ENCODE data around the gene KIF26A.
"Not testable (repeated sequence)": the region's sequence is repeated elsewhere in the genome, so short reads cannot be mapped to it uniquely, and the experiment has no call there.

KIF26A gene

GRCh38 chr14:104153394-104153755 is 15.0 kb downstream of the KIF26A start:
- CTCF ChIA-PET: interaction anchor here (1.6 kb wide), 1 partner anchor 60 kb away, joined by 4 read pairs; no protein-coding TSS in a partner anchor
- H3K27me3 ChIP-seq (replicated peaks in 2 of 5; ENCODE audit: control insufficient read depth in 4 of 5, insufficient read depth in 5 of 5, low read length in 4 of 5); H3K27ac ChIP-seq (ENCODE audit: insufficient read depth in 1 of 2, low read depth in 1 of 2, low read length in 2 of 2, poor library complexity in 1 of 2, severe bottlenecking in 2 of 2); H3K4me3 ChIP-seq (ENCODE audit: control insufficient read depth in 1 of 7, extremely low read depth in 1 of 7, insufficient read depth in 4 of 7, low read depth in 2 of 7, low read length in 6 of 7); H3K36me3 ChIP-seq (ENCODE audit: control insufficient read depth in 4 of 4, insufficient read depth in 4 of 4, low read length in 3 of 4); DNase-seq; H3K9me3 ChIP-seq (ENCODE audit: control extremely low read depth in 1 of 5, control insufficient read depth in 4 of 5, insufficient read depth in 2 of 5, low read depth in 1 of 5, low read length in 4 of 5); POLR2A ChIA-PET: not testable (repeated sequence)
- H3K4me1 ChIP-seq (ENCODE audit: control extremely low read depth in 1 of 4, control insufficient read depth in 4 of 4, insufficient read depth in 4 of 4, low read length in 3 of 4): peaks cover 0 to 14% (median 10%) of the 10 kb centered on the region in 4 experiments
- WGBS (ENCODE audit: insufficient coverage): 78% methylated on average over 5 of the region's 7 CpGs

- ChIA-PET CTCF (no interaction called here), POLR2A (no interaction called here)
- Histone ChIP-seq H3K27ac (ENCODE audit: insufficient read depth in 1 of 2, low read depth in 1 of 2, low read length in 2 of 2, poor library complexity in 1 of 2, severe bottlenecking in 2 of 2) (no peak overlapping the region), H3K9me3 (ENCODE audit: control extremely low read depth in 1 of 5, control insufficient read depth in 4 of 5, insufficient read depth in 2 of 5, low read depth in 1 of 5, low read length in 4 of 5) (no peaks in the 10 kb centered on the region), H3K4me1 (ENCODE audit: control extremely low read depth in 1 of 4, control insufficient read depth in 4 of 4, insufficient read depth in 4 of 4, low read length in 3 of 4) (peaks cover 0 to 14% (median 10%) of the 10 kb centered on the region in 4 experiments), H3K4me3 (ENCODE audit: control insufficient read depth in 1 of 7, extremely low read depth in 1 of 7, insufficient read depth in 4 of 7, low read depth in 2 of 7, low read length in 6 of 7) (no peak overlapping the region), H3K36me3 (ENCODE audit: control insufficient read depth in 4 of 4, insufficient read depth in 4 of 4, low read length in 3 of 4) (no peaks in the 10 kb centered on the region), H3K27me3 (replicated peaks in 2 of 5; ENCODE audit: control insufficient read depth in 4 of 5, insufficient read depth in 5 of 5, low read length in 4 of 5) (no peaks in the 10 kb centered on the region)
- 91% methylated on average over 15 of the region's 15 CpGs for WGBS (ENCODE audit: insufficient coverage)
- no peak for DNase-seq
Measured at GRCh38 chr14:104154246-104154645, 15.9 kb downstream of the KIF26A start.

GRCh38 chr14:104155513-104155912 is 17.1 kb downstream of the KIF26A start:
- no peaks in the 10 kb centered on the region for H3K9me3 ChIP-seq (ENCODE audit: control extremely low read depth in 1 of 5, control insufficient read depth in 4 of 5, insufficient read depth in 2 of 5, low read depth in 1 of 5, low read length in 4 of 5)
- H3K27ac ChIP-seq (ENCODE audit: insufficient read depth in 1 of 2, low read depth in 1 of 2, low read length in 2 of 2, poor library complexity in 1 of 2, severe bottlenecking in 2 of 2): no peak overlapping the region
- CTCF ChIA-PET: no interaction called here
- POLR2A ChIA-PET: no interaction called here
- peaks cover 0 to 6% (median 2%) of the 10 kb centered on the region in 4 experiments for H3K4me1 ChIP-seq (ENCODE audit: control extremely low read depth in 1 of 4, control insufficient read depth in 4 of 4, insufficient read depth in 4 of 4, low read length in 3 of 4)
- no peak overlapping the region for H3K4me3 ChIP-seq (ENCODE audit: control insufficient read depth in 1 of 7, extremely low read depth in 1 of 7, insufficient read depth in 4 of 7, low read depth in 2 of 7, low read length in 6 of 7)
- H3K36me3 ChIP-seq (ENCODE audit: control insufficient read depth in 4 of 4, insufficient read depth in 4 of 4, low read length in 3 of 4): no peaks in the 10 kb centered on the region
- WGBS (ENCODE audit: insufficient coverage): 95% methylated on average over 13 of the region's 29 CpGs
- no peak for DNase-seq
- H3K27me3 ChIP-seq (replicated peaks in 2 of 5; ENCODE audit: control insufficient read depth in 4 of 5, insufficient read depth in 5 of 5, low read length in 4 of 5): no peaks in the 10 kb centered on the region

- no peaks in the 10 kb centered on the region for H3K9me3 ChIP-seq (ENCODE audit: control extremely low read depth in 1 of 5, control insufficient read depth in 4 of 5, insufficient read depth in 2 of 5, low read depth in 1 of 5, low read length in 4 of 5)
- no peak for DNase-seq
- no peak overlapping the region for H3K4me3 ChIP-seq (ENCODE audit: control insufficient read depth in 1 of 7, extremely low read depth in 1 of 7, insufficient read depth in 4 of 7, low read depth in 2 of 7, low read length in 6 of 7)
- ChIA-PET CTCF (no interaction called here), POLR2A (no interaction called here)
- WGBS (ENCODE audit: insufficient coverage): 90% methylated on average over 3 of the region's 5 CpGs
- no peak overlapping the region for H3K27ac ChIP-seq (ENCODE audit: insufficient read depth in 1 of 2, low read depth in 1 of 2, low read length in 2 of 2, poor library complexity in 1 of 2, severe bottlenecking in 2 of 2)
- H3K27me3 ChIP-seq (replicated peaks in 2 of 5; ENCODE audit: control insufficient read depth in 4 of 5, insufficient read depth in 5 of 5, low read length in 4 of 5): no peaks in the 10 kb centered on the region
- no peaks in the 10 kb centered on the region for H3K36me3 ChIP-seq (ENCODE audit: control insufficient read depth in 4 of 4, insufficient read depth in 4 of 4, low read length in 3 of 4)
- H3K4me1 ChIP-seq (ENCODE audit: control extremely low read depth in 1 of 4, control insufficient read depth in 4 of 4, insufficient read depth in 4 of 4, low read length in 3 of 4): peaks cover 0 to 3% (median 0%) of the 10 kb centered on the region in 4 experiments
Measured at GRCh38 chr14:104156142-104156541, 17.8 kb downstream of the KIF26A start.

- peaks cover 0 to 3% (median 0%) of the 10 kb centered on the region in 4 experiments for H3K4me1 ChIP-seq (ENCODE audit: control extremely low read depth in 1 of 4, control insufficient read depth in 4 of 4, insufficient read depth in 4 of 4, low read length in 3 of 4)
Measured at GRCh38 chr14:104157016-104157928, 18.9 kb downstream of the KIF26A start.

GRCh38 chr14:104158827-104159798 is 20.7 kb downstream of the KIF26A start:
- peak; percentile 65 to 78 (median 73) for DNase-seq
- Histone ChIP-seq H3K4me1 (ENCODE audit: control extremely low read depth in 1 of 4, control insufficient read depth in 4 of 4, insufficient read depth in 4 of 4, low read length in 3 of 4) (peaks cover 0 to 3% (median 0%) of the 10 kb centered on the region in 4 experiments), H3K9me3 (ENCODE audit: control extremely low read depth in 1 of 5, control insufficient read depth in 4 of 5, insufficient read depth in 2 of 5, low read depth in 1 of 5, low read length in 4 of 5) (no peaks in the 10 kb centered on the region), H3K4me3 (ENCODE audit: control insufficient read depth in 1 of 7, extremely low read depth in 1 of 7, insufficient read depth in 4 of 7, low read depth in 2 of 7, low read length in 6 of 7) (no peak overlapping the region), H3K36me3 (ENCODE audit: control insufficient read depth in 4 of 4, insufficient read depth in 4 of 4, low read length in 3 of 4) (no peaks in the 10 kb centered on the region), H3K27ac (ENCODE audit: insufficient read depth in 1 of 2, low read depth in 1 of 2, low read length in 2 of 2, poor library complexity in 1 of 2, severe bottlenecking in 2 of 2) (no peak overlapping the region), H3K27me3 (replicated peaks in 2 of 5; ENCODE audit: control insufficient read depth in 4 of 5, insufficient read depth in 5 of 5, low read length in 4 of 5) (no peaks in the 10 kb centered on the region)
- WGBS (ENCODE audit: insufficient coverage): 94% methylated on average over 46 of the region's 51 CpGs
- POLR2A ChIA-PET: no interaction called here
- CTCF ChIA-PET: interaction anchor here (0.9 kb wide), 1 partner anchor 11 kb away, joined by 5 read pairs; no protein-coding TSS in a partner anchor

More at GRCh38 chr14:104157016-104157928, 18.9 kb downstream of the KIF26A start:
- 94% methylated on average over 38 of the region's 42 CpGs for WGBS (ENCODE audit: insufficient coverage)
- H3K9me3 ChIP-seq (ENCODE audit: control extremely low read depth in 1 of 5, control insufficient read depth in 4 of 5, insufficient read depth in 2 of 5, low read depth in 1 of 5, low read length in 4 of 5): no peaks in the 10 kb centered on the region
- no peak overlapping the region for H3K27ac ChIP-seq (ENCODE audit: insufficient read depth in 1 of 2, low read depth in 1 of 2, low read length in 2 of 2, poor library complexity in 1 of 2, severe bottlenecking in 2 of 2)
- no peak overlapping the region for H3K4me3 ChIP-seq (ENCODE audit: control insufficient read depth in 1 of 7, extremely low read depth in 1 of 7, insufficient read depth in 4 of 7, low read depth in 2 of 7, low read length in 6 of 7)
- no peaks in the 10 kb centered on the region for H3K36me3 ChIP-seq (ENCODE audit: control insufficient read depth in 4 of 4, insufficient read depth in 4 of 4, low read length in 3 of 4)
- no peak for DNase-seq
- ChIA-PET CTCF (interaction anchor here (0.9 kb wide), 1 partner anchor 10 kb away, joined by 5 read pairs; no protein-coding TSS in a partner anchor), POLR2A (no interaction called here)
- no peaks in the 10 kb centered on the region for H3K27me3 ChIP-seq (replicated peaks in 2 of 5; ENCODE audit: control insufficient read depth in 4 of 5, insufficient read depth in 5 of 5, low read length in 4 of 5)
